PFSK-1 (cell line): ENCODE results near the gene RND3.

Experiments
- FOXP2 ChIP-seq: optimal IDR thresholded peaks from 2 replicates; pipeline ENCODE3; 2011; ENCODE audit warnings: borderline replicate concordance, control low read depth, inconsistent platforms; ENCODE audit not compliant: insufficient read depth; ENCODE audit errors: extremely low read length, extremely low read depth
- POLR2AphosphoS5 ChIP-seq: IDR thresholded peaks from 2 replicates; pipeline ENCODE4 v1.6.1; 2012; ENCODE audit warnings: low read depth, mild to moderate bottlenecking, control low read depth, low read length, moderate library complexity
- SIN3A ChIP-seq: IDR thresholded peaks from 2 replicates; pipeline ENCODE4 v1.6.1; 2012; ENCODE audit warnings: mild to moderate bottlenecking, low read length, moderate library complexity, borderline replicate concordance; ENCODE audit not compliant: insufficient read depth
- TAF1 ChIP-seq: IDR thresholded peaks from 2 replicates; pipeline ENCODE4 v1.6.1; 2012; ENCODE audit warnings: low read length, control low read depth, borderline replicate concordance; ENCODE audit not compliant: insufficient read depth
- TF ChIP-seq, protein P1 (sequence below), 2 experiments: IDR thresholded peaks; 2 replicates each; pipeline versions ENCODE4 v1.6.1 to v1.8.0; 2011 to 2012; ENCODE audit warnings: low read depth in 2 of 2, low read length in 2 of 2, control low read depth in 1 of 2, inconsistent platforms in 1 of 2, mild to moderate bottlenecking in 1 of 2, moderate library complexity in 1 of 2; ENCODE audit not compliant: insufficient read depth in 1 of 2

DNA sequence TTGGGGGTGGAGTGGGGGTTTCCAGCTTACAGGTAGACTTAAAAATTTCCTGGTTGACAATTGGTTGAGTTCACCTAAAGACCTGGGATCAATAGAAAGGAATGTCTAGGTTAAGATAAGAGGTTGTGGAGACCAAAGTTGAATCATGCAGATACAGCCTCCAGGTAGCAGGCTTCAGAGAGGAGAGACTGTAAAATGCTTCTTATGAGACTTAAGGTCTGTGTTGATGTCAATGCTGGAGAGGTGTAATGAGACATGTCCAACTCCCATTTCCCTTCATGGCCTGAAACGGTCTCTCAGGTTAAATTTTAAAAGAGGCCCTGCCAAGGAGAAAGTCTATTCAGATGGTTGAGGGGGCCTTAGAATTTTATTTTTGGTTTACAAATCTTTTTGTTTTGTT lies 38.5 kb upstream of the RND3 start:
- TF ChIP-seq POLR2AphosphoS5, result no peak
- TF ChIP-seq, protein P1, sequence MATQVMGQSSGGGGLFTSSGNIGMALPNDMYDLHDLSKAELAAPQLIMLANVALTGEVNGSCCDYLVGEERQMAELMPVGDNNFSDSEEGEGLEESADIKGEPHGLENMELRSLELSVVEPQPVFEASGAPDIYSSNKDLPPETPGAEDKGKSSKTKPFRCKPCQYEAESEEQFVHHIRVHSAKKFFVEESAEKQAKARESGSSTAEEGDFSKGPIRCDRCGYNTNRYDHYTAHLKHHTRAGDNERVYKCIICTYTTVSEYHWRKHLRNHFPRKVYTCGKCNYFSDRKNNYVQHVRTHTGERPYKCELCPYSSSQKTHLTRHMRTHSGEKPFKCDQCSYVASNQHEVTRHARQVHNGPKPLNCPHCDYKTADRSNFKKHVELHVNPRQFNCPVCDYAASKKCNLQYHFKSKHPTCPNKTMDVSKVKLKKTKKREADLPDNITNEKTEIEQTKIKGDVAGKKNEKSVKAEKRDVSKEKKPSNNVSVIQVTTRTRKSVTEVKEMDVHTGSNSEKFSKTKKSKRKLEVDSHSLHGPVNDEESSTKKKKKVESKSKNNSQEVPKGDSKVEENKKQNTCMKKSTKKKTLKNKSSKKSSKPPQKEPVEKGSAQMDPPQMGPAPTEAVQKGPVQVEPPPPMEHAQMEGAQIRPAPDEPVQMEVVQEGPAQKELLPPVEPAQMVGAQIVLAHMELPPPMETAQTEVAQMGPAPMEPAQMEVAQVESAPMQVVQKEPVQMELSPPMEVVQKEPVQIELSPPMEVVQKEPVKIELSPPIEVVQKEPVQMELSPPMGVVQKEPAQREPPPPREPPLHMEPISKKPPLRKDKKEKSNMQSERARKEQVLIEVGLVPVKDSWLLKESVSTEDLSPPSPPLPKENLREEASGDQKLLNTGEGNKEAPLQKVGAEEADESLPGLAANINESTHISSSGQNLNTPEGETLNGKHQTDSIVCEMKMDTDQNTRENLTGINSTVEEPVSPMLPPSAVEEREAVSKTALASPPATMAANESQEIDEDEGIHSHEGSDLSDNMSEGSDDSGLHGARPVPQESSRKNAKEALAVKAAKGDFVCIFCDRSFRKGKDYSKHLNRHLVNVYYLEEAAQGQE (IDR thresholded peaks at IDR 0.05; ENCODE audit: insufficient read depth in 1 of 2, low read depth in 2 of 2, low read length in 2 of 2), result no peak
- no peak for TF ChIP-seq SIN3A
- no peak for TF ChIP-seq TAF1
- no peak for TF ChIP-seq FOXP2
